Ovary (tissue), 9 donors: Measurements from ENCODE around the gene CCDC86. TPM values are rescaled to one million over a fixed set of nuclear protein-coding genes. Genes with fewer than 3 reads are reported as not detected.

Experiments
- DNase-seq, 5 donors: peaks; one replicate each; pipeline ENCODE4 v3.0.0-alpha.2; 2019 to 2020
- H3K27ac ChIP-seq, 2 donors: fragments of 200-600 bp; one replicate each; pipeline versions ENCODE4 v1.5.1 to v1.8.0; 2019 to 2022
- H3K27me3 ChIP-seq: fragments of 200-600 bp; one replicate; pipeline ENCODE4 v1.8.0; 2022
- H3K36me3 ChIP-seq: fragments of 200-600 bp; sonication (generic); one replicate; pipeline ENCODE4 v1.5.1; 2019
- H3K4me1 ChIP-seq: one replicate; pipeline ENCODE4 v1.8.1; 2013; ENCODE audit warnings: mild to moderate bottlenecking, moderate library complexity; ENCODE audit not compliant: insufficient read depth
- H3K4me3 ChIP-seq: fragments of 200-600 bp; sonication (generic); one replicate; pipeline ENCODE4 v1.5.1; 2017
- H3K9me3 ChIP-seq, 2 donors: fragments of 200-600 bp in 1 of 2; sonication (generic) in 1 of 2; one replicate each; pipeline versions ENCODE4 v1.5.1 to v1.8.1; 2013 to 2019; ENCODE audit warnings: mild to moderate bottlenecking in 1 of 2, moderate library complexity in 1 of 2
- CTCF ChIP-seq, 3 donors: fragments of 450-650 bp in 2 of 3; fragments of 200-600 bp in 1 of 3; IDR thresholded peaks; one replicate each; pipeline versions ENCODE4 v1.5.1 to v1.8.0; 2016 to 2022; ENCODE audit warnings: antibody characterized with exemption in 3 of 3, mild to moderate bottlenecking in 1 of 3
- EP300 ChIP-seq: sonication (generic); formaldehyde crosslinking; IDR thresholded peaks from one replicate; pipeline ENCODE4 v1.6.1; 2017; ENCODE audit warnings: antibody characterized with exemption
- POLR2A ChIP-seq: fragments of 450-650 bp; IDR thresholded peaks from one replicate; pipeline ENCODE4 v1.6.1; 2017; ENCODE audit warnings: antibody characterized with exemption, mild to moderate bottlenecking, moderate library complexity
- WGBS, 3 donors: extraction: QIAGEN DNeasy Blood & Tissue Kit in 1 of 3; methylation state at CpG; one replicate each; pipeline versions ENCODE4 v1.1.5 to v1.1.7; 2013 to 2017; 5-methylcytosine and 5-hydroxymethylcytosine counted together
- intact Hi-C, 4 donors: fragments of 100-400 bp; cut with DNase I; formaldehyde crosslinking; loops; one replicate each; pipeline versions ENCODE4 v1.11.0 to v1.15.1; 2022 to 2023
- polyA plus RNA-seq, 2 donors: library from polyadenylated mRNA; stranded (reverse); fragments of 200-250 nt in 1 of 2; fragments of 350-450 nt in 1 of 2; fragmentation: Illumina TruSeq in 1 of 2; extraction: RNeasy Lipid Tissue Mini Kit (QIAGEN cat#74804) in 1 of 2; gene quantifications; one replicate each; pipeline ENCODE4 v1.2.3, GENCODE V29; 2013 to 2014
- total RNA-seq, 7 donors: library from RNA; depleted of rRNA in 2 of 7; stranded (reverse); fragments of >200 nt in 2 of 7; fragmentation: NEBNext Ultra II Directional in 3 of 7; extraction: Animal tissue kit (Norgen Biotek cat#: 25700) in 3 of 7; gene quantifications; one replicate each; pipeline versions ENCODE4 v1.1.0 to v1.2.4, GENCODE V29; 2016 to 2023
- donor health status: DM: no; HTN: no; CAD: no; lungs with moderate emphysema.
- donor health status: DM: no; HTN: no; CAD: no.
- donor health status: Bipolar disorder and iron deficiency.
- donor health status: DM: yes; HTN: yes; CAD: no.
- donor health status: DM: no; HTN: no; CAD: no.
- donor health status: DM: yes; HTN: yes; CAD: no.

The CCDC86 gene
- total and polyA plus RNA-seq, 9 donors, result 7.0 to 32.9 (median 19.8) TPM

- Histone ChIP-seq H3K4me1 (no peaks in the 10 kb centered on the region), H3K4me3 (no peak overlapping the region), H3K27me3 (no peaks in the 10 kb centered on the region), H3K27ac (no peak overlapping the region), H3K9me3 (no peaks in the 10 kb centered on the region), H3K36me3 (no peaks in the 10 kb centered on the region)
- intact Hi-C loops, result loop anchor here in 3 of 4 donors (5.0 to 10.0 kb wide), 5 partner anchors 57 to 340 kb away; no protein-coding TSS in a partner anchor
- 60 to 64% (median 61%) methylated on average over 7 of the region's 7 CpGs for whole genome bisulfite sequencing, 3 donors
- DNase-seq, result no peak
- TF ChIP-seq CTCF (IDR thresholded peaks at IDR 0.05) (no peak), POLR2A (no peak), EP300 (no peak)
Measured at GRCh38 chr11:60834742-60835533, 7.0 kb upstream of the CCDC86 start.

GRCh38 chr11:60835534-60835846 is 6.4 kb upstream of the CCDC86 start:
- 79 to 84% (median 83%) methylated on average over 3 of the region's 3 CpGs for WGBS, 3 donors
- TF ChIP-seq EP300, result no peak
- no peak for TF ChIP-seq CTCF (IDR thresholded peaks at IDR 0.05)
- TF ChIP-seq POLR2A, result no peak
- Histone ChIP-seq H3K9me3 (no peaks in the 10 kb centered on the region), H3K27me3 (no peaks in the 10 kb centered on the region), H3K4me3 (no peak overlapping the region), H3K27ac (no peak overlapping the region), H3K4me1 (peaks cover 2% of the 10 kb centered on the region), H3K36me3 (no peaks in the 10 kb centered on the region)
- DNase-seq, result no peak
- intact Hi-C loops, result loop anchor here in 2 of 4 donors (10.0 kb wide), 2 partner anchors 289 to 339 kb away; no protein-coding TSS in a partner anchor

- Histone ChIP-seq H3K4me1 (peaks cover 10% of the 10 kb centered on the region), H3K9me3 (no peaks in the 10 kb centered on the region), H3K27me3 (no peaks in the 10 kb centered on the region), H3K4me3 (no peak overlapping the region), H3K36me3 (no peaks in the 10 kb centered on the region), H3K27ac (no peak overlapping the region)
- intact Hi-C loops, result loop anchor here in 2 of 4 donors (10.0 kb wide), 2 partner anchors 288 to 338 kb away; no protein-coding TSS in a partner anchor
- WGBS, 3 donors, result 54 to 64% (median 57%) methylated on average over 9 of the region's 9 CpGs
- DNase-seq, result no peak
- TF ChIP-seq CTCF (IDR thresholded peaks at IDR 0.05) (no peak), EP300 (no peak), POLR2A (no peak)
Measured at GRCh38 chr11:60836866-60837515, 4.9 kb upstream of the CCDC86 start.

- no peak for DNase-seq
- intact Hi-C loops, result loop anchor here in 2 of 4 donors (10.0 kb wide), 2 partner anchors 287 to 337 kb away; no protein-coding TSS in a partner anchor
- TF ChIP-seq POLR2A, result no peak
- no peak for TF ChIP-seq CTCF (IDR thresholded peaks at IDR 0.05)
- no peak for TF ChIP-seq EP300
- Histone ChIP-seq H3K9me3 (no peaks in the 10 kb centered on the region), H3K27ac (no peak overlapping the region), H3K27me3 (no peaks in the 10 kb centered on the region), H3K36me3 (no peaks in the 10 kb centered on the region), H3K4me3 (no peak overlapping the region), H3K4me1 (peaks cover 10% of the 10 kb centered on the region)
- WGBS, 3 donors, result 65 to 81% (median 76%) methylated on average over 7 of the region's 7 CpGs
Measured at GRCh38 chr11:60838132-60838531, 3.8 kb upstream of the CCDC86 start.
